IMR-90 (cell line): Measurements from ENCODE around the gene TPGS1. TPM values are rescaled to one million over a fixed set of nuclear protein-coding genes. Genes with fewer than 3 reads are reported as not detected.

ENCODE experiments used
- ATAC-seq: fragments of 200-7000 bp; cut with Tn5 transposase; 2 replicates; pipeline ENCODE4 v1.9.1; 2020; ENCODE audit warnings: low read depth, mild to moderate bottlenecking, moderate library complexity
- BruUV-seq: library from RNA; stranded (reverse); fragments of 400-500 nt; replicated peaks from 2 replicates; lab custom pipeline; 2021; lab: Mats Ljungman, UMichigan
- CTCF ChIA-PET: fragments of 300-600 bp; formaldehyde crosslinking; extraction: SDS; loops from one replicate; lab custom pipeline; 2021; ENCODE audit warnings: antibody characterized with exemption; lab: Yijun Ruan, JAX
- POLR2A ChIA-PET: fragments of 300-600 bp; sonication (Branson Sonifier 250); formaldehyde crosslinking; loops from one replicate; lab custom pipeline; 2022; ENCODE audit warnings: antibody characterized with exemption; ENCODE audit not compliant: unreplicated experiment; lab: Charles Lee
- DNase-seq: peaks from one replicate; pipeline ENCODE4 v3.0.0; 2013
- H2AFZ ChIP-seq: replicated peaks from 2 replicates; pipeline ENCODE3; 2013; ENCODE audit warnings: low read length, mild to moderate bottlenecking; ENCODE audit not compliant: poor library complexity
- H2AK5ac ChIP-seq: 2 replicates; pipeline ENCODE4 v1.6.1; 2013; ENCODE audit warnings: low read depth, low read length, inconsistent platforms
- H2AK9ac ChIP-seq: replicated peaks from 2 replicates; pipeline ENCODE3; 2013; ENCODE audit warnings: mild to moderate bottlenecking, low read depth, low read length, moderate library complexity; ENCODE audit not compliant: poor library complexity
- H2BK120ac ChIP-seq: 2 replicates; pipeline ENCODE4 v1.6.1; 2013; ENCODE audit warnings: low read depth, low read length, inconsistent platforms
- H2BK15ac ChIP-seq: 3 replicates; pipeline ENCODE4 v1.6.1; 2013; ENCODE audit warnings: low read depth, low read length, inconsistent platforms
- H2BK20ac ChIP-seq: 2 replicates; pipeline ENCODE4 v1.6.1; 2013; ENCODE audit warnings: low read depth, mild to moderate bottlenecking, inconsistent platforms, low read length, moderate library complexity
- H2BK5ac ChIP-seq: 2 replicates; pipeline ENCODE4 v1.6.1; 2013; ENCODE audit warnings: mild to moderate bottlenecking, low read depth, low read length, inconsistent platforms; ENCODE audit not compliant: poor library complexity, severe bottlenecking
- H3K14ac ChIP-seq: replicated peaks from 2 replicates; pipeline ENCODE4 v1.6.1; 2013; ENCODE audit warnings: low read depth, low read length, inconsistent platforms
- H3K18ac ChIP-seq: 2 replicates; pipeline ENCODE4 v1.6.1; 2013; ENCODE audit warnings: low read depth, low read length, control low read depth
- H3K23ac ChIP-seq: 2 replicates; pipeline ENCODE4 v1.6.1; 2013; ENCODE audit warnings: low read depth, low read length, inconsistent platforms
- H3K27ac ChIP-seq: 2 replicates; pipeline ENCODE4 v1.5.1; 2013; ENCODE audit warnings: mild to moderate bottlenecking, control low read depth, low read length; ENCODE audit not compliant: insufficient read depth
- H3K27me3 ChIP-seq: 2 replicates; pipeline ENCODE4 v1.6.1; 2013; ENCODE audit warnings: low read length; ENCODE audit not compliant: control insufficient read depth, insufficient read depth
- H3K36me3 ChIP-seq: 2 replicates; pipeline ENCODE4 v1.6.1; 2013; ENCODE audit warnings: low read length, mixed read lengths; ENCODE audit not compliant: control insufficient read depth, insufficient read depth
- H3K4ac ChIP-seq: 2 replicates; pipeline ENCODE4 v1.6.1; 2013; ENCODE audit warnings: low read depth, low read length, inconsistent platforms
- H3K4me1 ChIP-seq: 2 replicates; pipeline ENCODE4 v1.6.1; 2013; ENCODE audit warnings: low read length, mixed read lengths; ENCODE audit not compliant: control insufficient read depth, insufficient read depth
- H3K4me2 ChIP-seq: 2 replicates; pipeline ENCODE4 v1.6.1; 2013; ENCODE audit warnings: low read depth, mild to moderate bottlenecking, control low read depth, low read length, moderate library complexity
- H3K4me3 ChIP-seq: 2 replicates; pipeline ENCODE4 v1.5.1; 2013; ENCODE audit warnings: low read depth, mild to moderate bottlenecking, control low read depth, low read length, moderate library complexity; ENCODE audit not compliant: insufficient read depth
- H3K56ac ChIP-seq: 2 replicates; pipeline ENCODE4 v1.6.1; 2013; ENCODE audit warnings: low read length, inconsistent platforms; ENCODE audit not compliant: insufficient read depth; ENCODE audit errors: extremely low read depth
- H3K79me1 ChIP-seq, 2 experiments: 2 replicates each; pipeline ENCODE4 v1.6.1; 2013; ENCODE audit warnings: low read length in 2 of 2, inconsistent platforms in 1 of 2, low read depth in 1 of 2
- H3K9ac ChIP-seq: 2 replicates; pipeline ENCODE4 v1.6.1; 2013; ENCODE audit warnings: low read depth, low read length, control low read depth
- H3K9me1 ChIP-seq: 2 replicates; pipeline ENCODE4 v1.6.1; 2013; ENCODE audit warnings: low read length, inconsistent platforms; ENCODE audit not compliant: insufficient read depth
- H3K9me3 ChIP-seq: 2 replicates; pipeline ENCODE4 v1.6.1; 2013; ENCODE audit warnings: low read length; ENCODE audit not compliant: control insufficient read depth, insufficient read depth
- H4K20me1 ChIP-seq: 2 replicates; pipeline ENCODE4 v1.6.1; 2013; ENCODE audit warnings: low read length, inconsistent platforms; ENCODE audit not compliant: insufficient read depth
- H4K5ac ChIP-seq: 2 replicates; pipeline ENCODE4 v1.6.1; 2013; ENCODE audit warnings: mild to moderate bottlenecking, low read depth, low read length, control low read depth
- H4K8ac ChIP-seq, 2 experiments: 2 replicates each; pipeline ENCODE4 v1.6.1; 2013; ENCODE audit warnings: low read depth in 2 of 2, low read length in 2 of 2, control low read depth in 1 of 2, inconsistent platforms in 1 of 2
- H4K91ac ChIP-seq: 2 replicates; pipeline ENCODE4 v1.6.1; 2013; ENCODE audit warnings: low read depth, low read length, inconsistent platforms; ENCODE audit not compliant: insufficient read depth
- BHLHE40 ChIP-seq: fragments of 150-350 bp; IDR thresholded peaks from 2 replicates; pipeline ENCODE4 v1.6.1; 2016; ENCODE audit warnings: mild to moderate bottlenecking, low read depth, low read length
- CEBPB ChIP-seq: IDR thresholded peaks from 2 replicates; pipeline ENCODE4 v1.6.1; 2012; ENCODE audit warnings: low read depth, low read length, improper control_type of control experiment
- CHD1 ChIP-seq: IDR thresholded peaks from 2 replicates; pipeline ENCODE4 v1.6.1; 2012; ENCODE audit warnings: low read depth, low read length, improper control_type of control experiment
- MXI1 ChIP-seq: IDR thresholded peaks from 2 replicates; pipeline ENCODE4 v1.6.1; 2012; ENCODE audit warnings: low read depth, mild to moderate bottlenecking, low read length, moderate library complexity, borderline replicate concordance
- POLR2A ChIP-seq: IDR thresholded peaks from 2 replicates; pipeline ENCODE4 v1.6.1; 2012; ENCODE audit warnings: mild to moderate bottlenecking, low read depth, low read length
- SMC3 ChIP-seq: fragments of 150-350 bp; IDR thresholded peaks from 2 replicates; pipeline ENCODE4 v1.6.1; 2016; ENCODE audit warnings: low read depth, mild to moderate bottlenecking, antibody characterized with exemption, low read length, moderate library complexity
- WGBS, 2 experiments: methylation state at CpG; one replicate each; pipeline versions ENCODE4 v1.1.5 to v1.1.7; 2013; ENCODE audit warnings: missing lambda C conversion rate in 2 of 2; ENCODE audit not compliant: insufficient read length in 1 of 2; ENCODE audit errors: extremely low coverage in 2 of 2; 5-methylcytosine and 5-hydroxymethylcytosine counted together
- dilution Hi-C: fragments of 300-500 bp; cut with HindIII; formaldehyde crosslinking; loops from one replicate; pipeline ENCODE4 v1.14.3; 2018; ENCODE audit warnings: low sequenced_read_pairs; ENCODE audit not compliant: unreplicated experiment
- in situ Hi-C: fragments of 300-500 bp; cut with MboI; formaldehyde crosslinking; loops from 3 replicates; pipeline ENCODE4 v1.14.3; 2019; ENCODE audit warnings: low sequenced_read_pairs, inconsistent platforms, mixed read lengths
- intact Hi-C: fragments of 100-400 bp; cut with micrococcal nuclease; formaldehyde crosslinking; loops from 2 replicates; pipeline ENCODE4 v1.10.0; 2022
- polyA plus RNA-seq, 3 experiments: library from polyadenylated mRNA; depleted of rRNA; stranded (reverse); fragments of >200 nt; gene quantifications; 2 replicates each; pipeline ENCODE4 v1.2.3, GENCODE V29; 2012; ENCODE audit warnings: low replicate concordance in 1 of 3
- total RNA-seq: library from RNA; depleted of rRNA; stranded (reverse); fragments of >200 nt; gene quantifications from 2 replicates; pipeline ENCODE4 v1.2.3, GENCODE V29; 2012
- TF ChIP-seq, protein P1 (sequence below): fragments of 150-350 bp; IDR thresholded peaks from 2 replicates; pipeline ENCODE4 v1.6.1; 2016; ENCODE audit warnings: low read depth, mild to moderate bottlenecking, low read length, moderate library complexity, borderline replicate concordance

Gene TPGS1
- total and polyA plus RNA-seq, 2 of the 4 experiments (the other 2 are of a cell fraction), result 2.7 to 6.3 TPM

DNA sequence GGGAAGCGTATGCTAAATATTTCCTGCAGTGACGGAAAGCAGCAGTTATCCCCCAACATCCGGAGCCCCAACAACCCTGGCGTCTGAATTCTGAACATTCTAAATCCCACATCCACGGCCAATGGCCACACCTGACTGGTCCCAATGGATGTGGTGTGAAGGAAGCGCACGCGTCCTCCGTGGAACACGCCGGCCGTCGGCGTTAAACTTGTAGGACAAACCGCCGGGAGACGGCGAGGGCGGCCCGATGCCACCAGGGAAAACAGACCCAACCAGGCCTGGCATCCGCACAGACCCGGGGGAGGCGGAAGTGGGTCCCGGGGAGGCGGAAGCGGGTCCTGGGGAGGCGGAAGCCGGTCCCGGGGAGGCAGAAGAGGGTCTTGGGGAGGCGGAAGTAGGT is 49.7 kb upstream of the TPGS1 start:
- Histone ChIP-seq H3K9ac (no peak overlapping the region), H2BK120ac (no peak overlapping the region), H4K5ac (no peak overlapping the region), H3K4me2 (no peak overlapping the region), H3K36me3 (no peaks in the 10 kb centered on the region), H3K4me3 (no peak overlapping the region), H2AK9ac (no peak overlapping the region), H4K8ac (no peak overlapping the region), H2AFZ (no peak overlapping the region), H3K9me1 (no peaks in the 10 kb centered on the region), H3K27ac (no peak overlapping the region), H2BK20ac (no peak overlapping the region), H3K4me1 (peaks cover 3% of the 10 kb centered on the region; the same call in 1 of the 2 replicates), H4K91ac (no peak overlapping the region), H2BK5ac (no peak overlapping the region), H3K9me3 (peaks cover 7% of the 10 kb centered on the region), H2AK5ac (no peak overlapping the region), H3K14ac (no peak overlapping the region), H3K79me1 (no peaks in the 10 kb centered on the region), H3K4ac (no peak overlapping the region), H3K27me3 (peaks cover 20% of the 10 kb centered on the region), H3K23ac (no peak overlapping the region), H2BK15ac (no peak overlapping the region), H3K56ac (no peak overlapping the region), H3K18ac (no peak overlapping the region), H4K20me1 (no peaks in the 10 kb centered on the region)
- ChIA-PET CTCF (no interaction called here), POLR2A (no interaction called here)
- in situ Hi-C loops, result no loop called here
- TF ChIP-seq CEBPB (no peak), MXI1 (no peak), POLR2A (no peak), BHLHE40 (no peak), CHD1 (no peak), SMC3 (no peak)
- TF ChIP-seq, protein P1, sequence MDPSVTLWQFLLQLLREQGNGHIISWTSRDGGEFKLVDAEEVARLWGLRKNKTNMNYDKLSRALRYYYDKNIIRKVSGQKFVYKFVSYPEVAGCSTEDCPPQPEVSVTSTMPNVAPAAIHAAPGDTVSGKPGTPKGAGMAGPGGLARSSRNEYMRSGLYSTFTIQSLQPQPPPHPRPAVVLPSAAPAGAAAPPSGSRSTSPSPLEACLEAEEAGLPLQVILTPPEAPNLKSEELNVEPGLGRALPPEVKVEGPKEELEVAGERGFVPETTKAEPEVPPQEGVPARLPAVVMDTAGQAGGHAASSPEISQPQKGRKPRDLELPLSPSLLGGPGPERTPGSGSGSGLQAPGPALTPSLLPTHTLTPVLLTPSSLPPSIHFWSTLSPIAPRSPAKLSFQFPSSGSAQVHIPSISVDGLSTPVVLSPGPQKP, result no peak
- intact Hi-C loops, result no loop called here
- no TSS peak for BruUV-seq
- DNase-seq (no peak), ATAC-seq (no peak)
- 95% methylated on average over 11 of the region's 30 CpGs; no CpG with 5 or more reads in 1 of the 2 experiments for WGBS, 2 experiments
- dilution Hi-C loops, result no loop called here
